Non-pigmented ciliary epithelial cell (primary cell): ENCODE measurements around the gene PARL.

Experiments
- DNase-seq: peaks from one replicate; pipeline ENCODE4 v3.0.0-alpha.2; 2010; ENCODE audit warnings: low read depth

The PARL gene

GRCh38 chr3:183884427-183885296, at the start of gene PARL:
PARL (minus strand) TSS chr3:183884880; CDS start chr3:183884846, 34 bp downstream.
- DNase-seq: peak; percentile 34

GRCh38 chr3:183933160-183933559, 48.5 kb upstream of the PARL start:
- DNase-seq: no peak

DNA sequence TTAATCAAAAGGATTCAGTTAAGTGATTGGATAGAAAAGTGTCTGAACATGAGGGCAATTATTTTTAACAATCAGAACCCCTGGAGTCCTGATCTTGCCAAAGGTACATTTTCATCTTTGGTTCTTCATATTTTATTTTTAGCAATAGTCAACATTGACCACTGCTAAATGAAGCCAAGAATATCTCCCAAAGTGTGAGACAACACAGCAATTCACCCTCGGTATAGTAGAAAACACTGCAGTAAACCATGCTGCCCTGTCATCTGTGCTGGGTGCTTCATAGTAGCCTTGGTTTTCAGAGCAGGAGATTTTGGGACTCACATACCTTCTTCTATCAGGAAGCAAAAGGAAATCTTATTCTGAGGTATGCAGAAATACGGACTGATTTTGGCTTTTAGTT, 47.2 kb upstream of the PARL start:
- DNase-seq: no peak

- no peak for DNase-seq
These were observed 45.4 kb upstream of the PARL start for GRCh38 chr3:183930086-183930485.

DNA sequence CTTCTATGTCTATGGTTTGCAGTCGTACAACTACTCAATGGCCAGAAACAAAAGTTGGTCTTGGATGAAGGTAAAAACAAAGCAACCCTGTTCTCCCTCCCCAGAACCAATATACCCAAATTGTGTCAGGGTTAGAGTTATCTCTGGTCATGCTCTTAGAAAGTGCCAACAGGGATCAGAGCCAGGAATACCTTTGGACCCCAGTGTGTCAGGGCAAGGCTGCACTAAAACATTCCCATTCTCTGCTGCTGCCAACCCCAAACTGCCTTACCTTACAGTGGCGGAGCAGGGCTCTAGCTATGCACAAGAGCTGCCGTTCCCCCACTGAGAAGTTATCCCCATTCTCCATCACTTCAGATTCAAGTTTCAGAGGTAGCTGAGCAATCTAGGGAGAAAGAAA, 42.4 kb upstream of the PARL start:
- DNase-seq: no peak

GRCh38 chr3:183924956-183925355, 40.3 kb upstream of the PARL start:
- DNase-seq: peak; percentile 28

DNA sequence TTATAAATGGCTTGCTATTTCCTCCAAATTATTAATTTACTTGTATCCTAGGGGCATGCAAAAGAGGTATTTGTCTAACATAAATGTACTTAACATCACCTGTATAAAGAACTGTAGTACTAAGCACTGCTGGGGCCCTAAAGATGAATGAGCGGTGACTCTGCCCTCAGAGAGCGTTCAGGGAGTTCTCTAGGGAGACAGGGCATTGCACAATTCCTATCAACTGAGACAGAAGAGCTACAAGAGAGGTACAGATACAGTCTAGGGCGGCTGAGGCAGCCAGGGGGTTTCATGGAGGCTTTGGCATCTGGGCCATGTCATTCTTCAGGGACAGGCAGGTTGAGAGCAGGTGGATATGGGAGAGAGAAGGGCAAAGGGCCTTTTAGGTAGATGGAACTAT, 39.9 kb upstream of the PARL start:
- no peak for DNase-seq

DNA sequence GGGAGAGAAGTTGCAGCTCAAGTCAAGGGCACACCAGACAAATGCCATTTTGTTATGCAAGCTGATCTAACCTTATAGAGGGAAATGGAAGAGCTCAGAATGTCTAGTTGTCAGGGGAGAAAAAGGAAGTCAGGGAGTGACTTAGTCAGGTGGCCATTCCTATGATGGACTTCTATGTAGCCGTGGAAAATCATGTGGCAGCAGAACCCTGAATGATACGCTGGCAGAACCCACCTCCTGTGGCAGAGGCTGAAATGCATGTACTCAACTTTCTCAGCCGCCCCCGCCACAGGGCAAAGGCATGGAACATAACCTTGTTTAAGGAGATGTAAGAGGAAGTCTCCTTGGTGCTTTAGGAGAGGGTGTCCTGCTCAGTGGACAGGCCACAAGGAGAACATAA, 37.7 kb upstream of the PARL start:
- DNase-seq: no peak

- DNase-seq: no peak
These were observed 36.4 kb upstream of the PARL start for GRCh38 chr3:183921096-183921495.

GRCh38 chr3:183920416-183920815, 35.7 kb upstream of the PARL start:
- no peak for DNase-seq

GRCh38 chr3:183918178-183918577, 33.5 kb upstream of the PARL start:
- DNase-seq: no peak

GRCh38 chr3:183917776-183918175, 33.1 kb upstream of the PARL start:
- DNase-seq: no peak

GRCh38 chr3:183914856-183915255, 30.2 kb upstream of the PARL start:
- DNase-seq: no peak

DNA sequence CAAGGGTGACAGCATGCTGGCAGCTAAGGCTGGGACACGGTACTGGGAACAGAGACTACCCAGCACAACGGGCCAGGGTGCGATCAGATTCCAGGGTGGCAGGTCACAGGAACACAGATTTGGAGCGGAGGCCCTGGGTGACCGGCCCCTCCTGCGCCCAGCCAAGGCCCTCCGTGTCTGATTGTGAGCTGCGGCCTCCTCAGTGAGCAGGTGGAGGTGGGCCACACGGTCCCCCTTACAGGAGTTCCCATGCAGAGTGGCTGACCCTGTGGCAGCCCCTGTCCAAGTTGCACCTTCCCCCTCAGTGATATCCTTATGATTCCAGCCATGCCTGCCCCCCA, 28.9 kb upstream of the PARL start:
- no peak for DNase-seq

- DNase-seq: no peak
These were observed 28.4 kb upstream of the PARL start for GRCh38 chr3:183912895-183913579.

GRCh38 chr3:183911763-183912506, 27.3 kb upstream of the PARL start:
- no peak for DNase-seq

GRCh38 chr3:183911087-183911486, 26.4 kb upstream of the PARL start:
- DNase-seq: no peak

GRCh38 chr3:183909030-183909600, 24.4 kb upstream of the PARL start:
- no peak for DNase-seq

GRCh38 chr3:183907911-183908331, 23.2 kb upstream of the PARL start:
- DNase-seq: no peak

GRCh38 chr3:183907176-183907575, 22.5 kb upstream of the PARL start:
- DNase-seq: no peak

DNA sequence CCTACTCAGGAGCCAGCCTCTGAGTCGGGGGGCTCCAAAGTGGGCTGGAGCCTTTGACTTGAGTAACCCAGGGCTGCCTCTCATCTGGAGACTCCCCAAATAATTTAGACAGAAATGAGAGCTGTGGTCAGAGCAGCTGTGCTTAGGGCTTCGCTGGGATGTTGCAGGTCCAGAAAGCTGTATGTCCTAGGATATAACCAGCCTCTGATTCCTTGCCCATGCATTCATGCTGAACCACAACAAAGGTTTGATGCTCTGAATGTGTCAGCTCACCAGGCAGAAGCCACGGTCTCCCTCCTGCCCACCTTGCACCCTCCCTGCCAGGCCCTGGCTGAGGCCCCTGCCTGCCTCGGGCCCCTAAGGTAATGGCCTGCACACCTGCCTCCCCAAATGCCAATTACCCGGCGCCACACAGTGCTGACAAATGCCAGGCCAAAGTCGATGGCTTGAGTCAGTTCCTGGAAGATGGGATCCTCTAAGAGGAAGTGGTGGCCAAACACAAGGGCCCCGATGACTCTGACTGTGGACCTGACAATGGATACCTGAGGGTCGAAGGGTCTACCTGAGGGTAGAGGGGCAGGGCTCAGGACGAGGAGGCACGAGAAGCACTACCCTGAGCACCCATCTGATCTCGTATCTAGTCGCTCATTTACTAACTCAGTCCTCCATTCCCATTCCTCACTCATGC, 21.7 kb upstream of the PARL start:
- DNase-seq: no peak
